Panc1 (cell line): Measurements from ENCODE around the gene RHBDL1. TPM values are rescaled to one million over a fixed set of nuclear protein-coding genes. Genes with fewer than 3 reads are reported as not detected.

ENCODE experiments used
- ATAC-seq: fragments of 200-7000 bp; cut with Tn5 transposase; 2 replicates; pipeline ENCODE4 v1.9.1; 2020; ENCODE audit warnings: mild to moderate bottlenecking, moderate library complexity
- BruUV-seq: library from RNA; stranded (reverse); fragments of 400-500 nt; replicated peaks from 2 replicates; lab custom pipeline; 2021; lab: Mats Ljungman, UMichigan
- CTCF ChIA-PET: fragments of 300-600 bp; sonication (Branson Sonifier 250); formaldehyde crosslinking; loops from one replicate; lab custom pipeline; 2022; ENCODE audit warnings: antibody characterized with exemption; lab: Charles Lee
- POLR2A ChIA-PET: fragments of 300-600 bp; sonication (Branson Sonifier 250); formaldehyde crosslinking; loops from one replicate; lab custom pipeline; 2022; ENCODE audit warnings: antibody characterized with exemption; lab: Charles Lee
- DNase-seq: peaks from one replicate; pipeline ENCODE4 v3.0.0-alpha.2; 2010; ENCODE audit warnings: low read depth, low spot score
- H3K27ac ChIP-seq: 2 replicates; pipeline ENCODE4 v1.5.1; 2011; ENCODE audit warnings: mild to moderate bottlenecking, low read length, inconsistent platforms
- H3K27me3 ChIP-seq: fragments of 200-500 bp; sonication (Bioruptor generic); 2 replicates; pipeline ENCODE4 v1.6.0; 2014; ENCODE audit warnings: low read length, inconsistent platforms; ENCODE audit not compliant: control insufficient read depth, insufficient read depth
- H3K36me3 ChIP-seq: fragments of 200-500 bp; sonication (Bioruptor generic); 2 replicates; pipeline ENCODE4 v1.5.1; 2014; ENCODE audit warnings: inconsistent platforms, mild to moderate bottlenecking, low read length, moderate library complexity; ENCODE audit not compliant: control insufficient read depth, insufficient read depth
- H3K4me1 ChIP-seq: 2 replicates; pipeline ENCODE4 v1.5.1; 2011; ENCODE audit warnings: inconsistent platforms, mild to moderate bottlenecking, low read length, moderate library complexity; ENCODE audit not compliant: control insufficient read depth, insufficient read depth
- H3K4me3 ChIP-seq, 2 experiments: 2 replicates each; pipeline ENCODE4 v1.5.1; 2011 to 2012; ENCODE audit warnings: low read depth in 2 of 2, low read length in 2 of 2, mild to moderate bottlenecking in 2 of 2, inconsistent platforms in 1 of 2, moderate library complexity in 1 of 2
- H3K9me3 ChIP-seq: fragments of 200-500 bp; sonication (Bioruptor generic); 2 replicates; pipeline ENCODE4 v1.5.1; 2014; ENCODE audit warnings: low read depth, mild to moderate bottlenecking, inconsistent platforms, low read length, moderate library complexity; ENCODE audit not compliant: control insufficient read depth, insufficient read depth
- CTCF ChIP-seq: fragments of 450-650 bp; IDR thresholded peaks from 2 replicates; pipeline ENCODE4 v1.5.1; 2017; ENCODE audit warnings: mild to moderate bottlenecking
- POLR2AphosphoS5 ChIP-seq: IDR thresholded peaks from 2 replicates; pipeline ENCODE4 v1.6.1; 2012; ENCODE audit warnings: mild to moderate bottlenecking, low read depth, low read length, moderate library complexity
- REST ChIP-seq, 2 experiments: IDR thresholded peaks; 2 replicates each; pipeline ENCODE4 v1.6.1; 2011 to 2012; ENCODE audit warnings: low read depth in 2 of 2, control low read depth in 1 of 2, low read length in 1 of 2, mild to moderate bottlenecking in 1 of 2, moderate library complexity in 1 of 2; ENCODE audit not compliant: insufficient read depth in 1 of 2
- SIN3A ChIP-seq: IDR thresholded peaks from 2 replicates; pipeline ENCODE4 v1.6.1; 2012; ENCODE audit warnings: low read depth, mild to moderate bottlenecking, low read length, moderate library complexity, borderline replicate concordance; ENCODE audit not compliant: insufficient read depth
- TCF7L2 ChIP-seq: IDR thresholded peaks from 2 replicates; pipeline ENCODE4 v1.6.1; 2011; ENCODE audit warnings: mild to moderate bottlenecking, low read depth, low read length, inconsistent platforms
- in situ Hi-C: cut with HindIII; loops from 2 replicates; pipeline ENCODE4 v1.10.0; 2016; ENCODE audit warnings: low sequenced_read_pairs, low pct_unique_long_range_greater_than_20kb
- intact Hi-C: fragments of 100-400 bp; cut with micrococcal nuclease; formaldehyde crosslinking; loops from one replicate; pipeline ENCODE4 v1.10.0; 2022; ENCODE audit not compliant: unreplicated experiment
- total RNA-seq: library from RNA; stranded (reverse); gene quantifications from one replicate; pipeline ENCODE4 v1.2.1, GENCODE V29; 2021; ENCODE audit not compliant: unreplicated experiment

Gene RHBDL1
- total RNA-seq, 1 experiment from 2014 or later = 6.6 TPM

GRCh38 chr16:676913-677312 lies 1.4 kb downstream of the RHBDL1 start:
- in situ Hi-C loops = no loop called here
- DNase-seq (no peak), ATAC-seq (no peak)
- peaks cover 25% of the 10 kb centered on the region for H3K4me1 ChIP-seq
- intact Hi-C loops = no loop called here
- POLR2A ChIA-PET = interaction anchor here (1.0 kb wide), 1 partner anchor 88 kb away, joined by 3 read pairs; no protein-coding TSS in a partner anchor
- no peaks in the 10 kb centered on the region for H3K9me3 ChIP-seq
- no peaks in the 10 kb centered on the region for H3K27me3 ChIP-seq
- CTCF ChIA-PET = no interaction called here
- no peak overlapping the region for H3K27ac ChIP-seq
- TF ChIP-seq REST (IDR thresholded peaks at IDR 0.05; ENCODE audit: insufficient read depth in 1 of 2, low read depth in 2 of 2, low read length in 1 of 2) (no peak), CTCF (no peak), SIN3A (no peak), TCF7L2 (no peak), POLR2AphosphoS5 (no peak)
- no peaks in the 10 kb centered on the region for H3K36me3 ChIP-seq
- no TSS peak for BruUV-seq
- H3K4me3 ChIP-seq = no peak overlapping the region

GRCh38 chr16:677316-678190 lies 2.1 kb downstream of the RHBDL1 start:
- no peak overlapping the region for H3K4me3 ChIP-seq
- no peaks in the 10 kb centered on the region for H3K27me3 ChIP-seq
- in situ Hi-C loops = no loop called here

More at GRCh38 chr16:677316-678190, 2.1 kb downstream of the RHBDL1 start:
- TF ChIP-seq SIN3A (no peak), TCF7L2 (no peak), CTCF (no peak), POLR2AphosphoS5 (no peak), REST (IDR thresholded peaks at IDR 0.05; ENCODE audit: insufficient read depth in 1 of 2, low read depth in 2 of 2, low read length in 1 of 2) (no peak)
- intact Hi-C loops = no loop called here
- no TSS peak for BruUV-seq
- ATAC-seq (no peak), DNase-seq (no peak)
- ChIA-PET POLR2A (no interaction called here), CTCF (no interaction called here)
- Histone ChIP-seq H3K27ac (no peak overlapping the region), H3K36me3 (no peaks in the 10 kb centered on the region), H3K9me3 (no peaks in the 10 kb centered on the region), H3K4me1 (peaks cover 31% of the 10 kb centered on the region)
